GM23338 (cell line): Measurements from ENCODE around the gene PRDX3. TPM values are rescaled to one million over a fixed set of nuclear protein-coding genes. Genes with fewer than 3 reads are reported as not detected.

Experiments
- ATAC-seq: fragments of 200-7000 bp; cut with Tn5 transposase; 3 replicates; pipeline ENCODE4 v1.9.1; 2020
- DNase-seq: peaks from one replicate; pipeline ENCODE4 v3.0.0-alpha.2; 2015; ENCODE audit warnings: low spot score
- H2AFZ ChIP-seq: fragments of 200-600 bp; sonication (generic); 2 replicates; pipeline ENCODE4 v1.8.0; 2016; ENCODE audit warnings: antibody characterized with exemption, mild to moderate bottlenecking, moderate library complexity
- H3F3A ChIP-seq: fragments of 200-600 bp; sonication (generic); replicated peaks from 2 replicates; pipeline ENCODE4 v1.8.0; 2017; ENCODE audit warnings: antibody characterized with exemption, mixed run types, low read depth
- H3K27ac ChIP-seq: fragments of 200-600 bp; sonication (generic); 2 replicates; pipeline ENCODE4 v1.6.1; 2016; ENCODE audit warnings: low read depth
- H3K27me3 ChIP-seq: fragments of 200-600 bp; sonication (generic); 2 replicates; pipeline ENCODE4 v1.8.0; 2016; ENCODE audit warnings: mild to moderate bottlenecking, mixed run types, moderate library complexity; ENCODE audit not compliant: insufficient read depth
- H3K36me3 ChIP-seq: fragments of 200-600 bp; sonication (generic); 2 replicates; pipeline ENCODE4 v1.8.0; 2016; ENCODE audit warnings: mild to moderate bottlenecking; ENCODE audit not compliant: insufficient read depth
- H3K4me1 ChIP-seq: fragments of 200-600 bp; sonication (generic); 2 replicates; pipeline ENCODE4 v1.8.0; 2016; ENCODE audit warnings: mild to moderate bottlenecking, moderate library complexity; ENCODE audit not compliant: insufficient read depth
- H3K4me2 ChIP-seq: fragments of 200-600 bp; sonication (generic); 2 replicates; pipeline ENCODE4 v1.7.1; 2017; ENCODE audit warnings: mixed run types
- H3K4me3 ChIP-seq: fragments of 200-600 bp; sonication (generic); 2 replicates; pipeline ENCODE4 v1.6.1; 2016; ENCODE audit warnings: mixed run types
- H3K79me2 ChIP-seq: fragments of 200-600 bp; sonication (generic); replicated peaks from 2 replicates; pipeline ENCODE4 v1.8.0; 2017; ENCODE audit warnings: mild to moderate bottlenecking; ENCODE audit not compliant: insufficient read depth
- H3K9me2 ChIP-seq: fragments of 200-600 bp; sonication (generic); 2 replicates; pipeline ENCODE4 v1.8.0; 2017; ENCODE audit not compliant: insufficient read depth
- H4K20me1 ChIP-seq: fragments of 200-600 bp; sonication (generic); replicated peaks from 2 replicates; pipeline ENCODE4 v1.8.0; 2017; ENCODE audit warnings: mild to moderate bottlenecking; ENCODE audit not compliant: insufficient read depth
- H3K27ac Mint-ChIP-seq: 2 replicates; pipeline ENCODE4 v1.8.0; 2020; ENCODE audit warnings: inconsistent platforms, mild to moderate bottlenecking, moderate library complexity, mixed read lengths
- H3K27me3 Mint-ChIP-seq: 3 replicates; pipeline ENCODE4 v1.8.0; 2022; ENCODE audit warnings: low read depth, mild to moderate bottlenecking, moderate library complexity, mixed read lengths, inconsistent platforms; ENCODE audit not compliant: insufficient read depth, poor library complexity
- H3K36me3 Mint-ChIP-seq: 3 replicates; pipeline ENCODE4 v1.8.0; 2021; ENCODE audit warnings: low read depth, mild to moderate bottlenecking, inconsistent platforms, moderate library complexity, mixed read lengths
- H3K4me1 Mint-ChIP-seq: 3 replicates; pipeline ENCODE4 v1.8.0; 2020; ENCODE audit warnings: mild to moderate bottlenecking, inconsistent platforms, mixed read lengths
- H3K4me3 Mint-ChIP-seq: 3 replicates; pipeline ENCODE4 v1.8.0; 2021; ENCODE audit warnings: moderate library complexity, mild to moderate bottlenecking, inconsistent platforms, mixed read lengths
- H3K9me3 Mint-ChIP-seq: 3 replicates; pipeline ENCODE4 v1.8.0; 2020; ENCODE audit warnings: moderate library complexity, mild to moderate bottlenecking, inconsistent platforms, mixed read lengths
- CREB1 ChIP-seq: fragments of 250-450 bp; sonication (Bioruptor Pico); IDR thresholded peaks from 2 replicates; pipeline ENCODE4 v1.5.0; 2020; ENCODE audit warnings: low read depth, mild to moderate bottlenecking, moderate library complexity
- CTCF ChIP-seq, 2 experiments: fragments of 200-600 bp in 1 of 2; sonication (generic) in 1 of 2; conservative IDR thresholded peaks; 2 replicates each; pipeline versions ENCODE4 v1.5.1 to v1.6.1; 2016 to 2017; ENCODE audit warnings: antibody characterized with exemption in 2 of 2, low read depth in 2 of 2, mild to moderate bottlenecking in 2 of 2, moderate library complexity in 1 of 2
- ETS1 ChIP-seq: IDR thresholded peaks from 2 replicates; pipeline ENCODE4 v1.6.1; 2016; ENCODE audit warnings: antibody characterized with exemption
- EZH2 ChIP-seq: fragments of 200-600 bp; sonication (generic); IDR thresholded peaks from one replicate; pipeline ENCODE4 v1.8.0; 2017; ENCODE audit warnings: antibody characterized with exemption, mild to moderate bottlenecking, low read depth; ENCODE audit not compliant: unreplicated experiment
- EZH2phosphoT487 ChIP-seq: fragments of 200-600 bp; sonication (generic); IDR thresholded peaks from one replicate; pipeline ENCODE4 v1.8.1; 2018; ENCODE audit warnings: antibody characterized with exemption; ENCODE audit not compliant: unreplicated experiment
- JUNB ChIP-seq: IDR thresholded peaks from one replicate; pipeline ENCODE4 v1.6.1; 2016; ENCODE audit warnings: antibody characterized with exemption; ENCODE audit not compliant: unreplicated experiment
- NANOG ChIP-seq: IDR thresholded peaks from 2 replicates; pipeline ENCODE4 v1.6.1; 2016; ENCODE audit warnings: antibody characterized with exemption, borderline replicate concordance
- POLR2AphosphoS5 ChIP-seq: IDR thresholded peaks from 2 replicates; pipeline ENCODE4 v1.6.1; 2016; ENCODE audit warnings: antibody characterized with exemption, low read depth
- REST ChIP-seq: IDR thresholded peaks from one replicate; pipeline ENCODE4 v1.6.1; 2018; ENCODE audit warnings: antibody characterized with exemption; ENCODE audit not compliant: unreplicated experiment
- STAT1 ChIP-seq: IDR thresholded peaks from one replicate; pipeline ENCODE4 v1.6.1; 2016; ENCODE audit warnings: antibody characterized with exemption; ENCODE audit not compliant: unreplicated experiment
- ZNF114 ChIP-seq: fragments of 250-450 bp; sonication (Bioruptor Pico); IDR thresholded peaks from 2 replicates; pipeline ENCODE4 v1.5.0; 2020; ENCODE audit warnings: mild to moderate bottlenecking, moderate library complexity
- ZNF331 ChIP-seq: fragments of 250-450 bp; sonication (Bioruptor Pico); IDR thresholded peaks from 2 replicates; pipeline ENCODE4 v1.5.0; 2020; ENCODE audit warnings: low read depth, mild to moderate bottlenecking, moderate library complexity
- ZNF462 ChIP-seq: fragments of 250-450 bp; sonication (Bioruptor Pico); IDR thresholded peaks from 2 replicates; pipeline ENCODE4 v1.5.0; 2020; ENCODE audit warnings: mild to moderate bottlenecking, moderate library complexity
- polyA plus RNA-seq: library from polyadenylated mRNA; unstranded; fragments of >200 nt; fragmentation: Nextera tagmentation; extraction: Ambion mirVana; gene quantifications from 2 replicates; pipeline ENCODE4 v1.2.1, GENCODE V29; 2016
- total RNA-seq: library from RNA; depleted of rRNA; stranded (reverse); fragments of >200 nt; shearing (Covaris generic); gene quantifications from 2 replicates; pipeline ENCODE4 v1.2.3, GENCODE V29; 2014

The PRDX3 gene
- total and polyA plus RNA-seq, 2 experiments from 2014 or later = 275 to 285 TPM

GRCh38 chr10:119118231-119118630 lies 60.4 kb downstream of the PRDX3 start:
- Mint-ChIP-seq H3K36me3 (peaks cover 73% of the 10 kb centered on the region), H3K9me3 (no peaks in the 10 kb centered on the region), H3K27me3 (no peaks in the 10 kb centered on the region), H3K27ac (no peak overlapping the region), H3K4me1 (no peaks in the 10 kb centered on the region), H3K4me3 (no peak overlapping the region)
- no peaks in the 10 kb centered on the region for H3K27me3 ChIP-seq
- ATAC-seq = no peak
- H3K4me3 ChIP-seq = no peak overlapping the region
- H3F3A ChIP-seq = no peaks in the 10 kb centered on the region
- H3K36me3 ChIP-seq = peaks cover 41% of the 10 kb centered on the region
- no peak overlapping the region for H3K27ac ChIP-seq
- no peak overlapping the region for H3K4me2 ChIP-seq
- no peak for DNase-seq
- no peaks in the 10 kb centered on the region for H3K9me2 ChIP-seq
- H3K79me2 ChIP-seq = no peaks in the 10 kb centered on the region
- no peak overlapping the region for H2AFZ ChIP-seq
- no peaks in the 10 kb centered on the region for H3K4me1 ChIP-seq
- TF ChIP-seq ZNF114 (CRISPR knock-in tag) (no peak), EZH2phosphoT487 (no peak), POLR2AphosphoS5 (no peak), EZH2 (no peak), ZNF331 (no peak), JUNB (no peak), CREB1 (CRISPR knock-in tag) (no peak), NANOG (no peak), CTCF (conservative IDR thresholded peaks at IDR 0.05; ENCODE audit: low read depth in 2 of 2) (no peak), ZNF462 (CRISPR knock-in tag) (no peak), ETS1 (no peak), STAT1 (no peak), REST (no peak)
- H4K20me1 ChIP-seq = peaks cover 11% of the 10 kb centered on the region
